ENCODE data around the gene GRAMD1B.

The GRAMD1B gene

GRCh38 chr11:123437236-123437979, 7.3 kb downstream of the GRAMD1B start:
- no peak overlapping the region for H3K9ac ChIP-seq (ENCODE audit: low read depth, low read length)
- DNase-seq, result no peak
- H3K4me2 ChIP-seq (ENCODE audit: insufficient read depth, low read length), result no peak overlapping the region
- no peaks in the 10 kb centered on the region for H3K27me3 ChIP-seq (ENCODE audit: insufficient read depth, low read length, poor library complexity)
- peaks cover 5% of the 10 kb centered on the region for H4K20me1 ChIP-seq (ENCODE audit: insufficient read depth, low read length)
- peaks cover 6% of the 10 kb centered on the region for H3K36me3 ChIP-seq (ENCODE audit: insufficient read depth, low read length)
- H3K9me3 ChIP-seq (ENCODE audit: insufficient read depth, low read length, severe bottlenecking), result no peaks in the 10 kb centered on the region
- H2AFZ ChIP-seq (ENCODE audit: low read depth, low read length), result no peak overlapping the region
- peaks cover 6% of the 10 kb centered on the region for H3K4me1 ChIP-seq (ENCODE audit: insufficient read depth, low read length)
- peaks cover 10% of the 10 kb centered on the region for H3K79me2 ChIP-seq (ENCODE audit: insufficient read depth, low read length)
- no peak for TF ChIP-seq CTCF (IDR thresholded peaks at IDR 0.05; ENCODE audit: borderline replicate concordance, extremely low read depth, low read length, poor library complexity, severe bottlenecking)
- no peak for TF ChIP-seq EZH2 (IDR thresholded peaks at IDR 0.05; ENCODE audit: borderline replicate concordance, low read depth, low read length, severe bottlenecking)
- no peak overlapping the region for H3K27ac ChIP-seq (ENCODE audit: low read length)
- ATAC-seq (ENCODE audit: insufficient read depth, low read depth), result no peak
- no peak overlapping the region for H3K4me3 ChIP-seq (ENCODE audit: low read depth in 1 of 2, low read length in 2 of 2)

- H2AFZ ChIP-seq (ENCODE audit: low read depth, low read length), result no peak overlapping the region
- H3K27me3 ChIP-seq (ENCODE audit: insufficient read depth, low read length, poor library complexity), result no peaks in the 10 kb centered on the region
- peaks cover 5% of the 10 kb centered on the region for H4K20me1 ChIP-seq (ENCODE audit: insufficient read depth, low read length)
- H3K9ac ChIP-seq (ENCODE audit: low read depth, low read length), result no peak overlapping the region
- no peak overlapping the region for H3K4me2 ChIP-seq (ENCODE audit: insufficient read depth, low read length)
- no peaks in the 10 kb centered on the region for H3K4me1 ChIP-seq (ENCODE audit: insufficient read depth, low read length)
- H3K27ac ChIP-seq (ENCODE audit: low read length), result no peak overlapping the region
- DNase-seq, result no peak
- TF ChIP-seq EZH2 (IDR thresholded peaks at IDR 0.05; ENCODE audit: borderline replicate concordance, low read depth, low read length, severe bottlenecking) (no peak), CTCF (IDR thresholded peaks at IDR 0.05; ENCODE audit: borderline replicate concordance, extremely low read depth, low read length, poor library complexity, severe bottlenecking) (no peak)
- no peak overlapping the region for H3K4me3 ChIP-seq (ENCODE audit: low read depth in 1 of 2, low read length in 2 of 2)
- no peak for ATAC-seq (ENCODE audit: insufficient read depth, low read depth)
- H3K36me3 ChIP-seq (ENCODE audit: insufficient read depth, low read length), result peaks cover 3% of the 10 kb centered on the region
- peaks cover 5% of the 10 kb centered on the region; the same call in 1 of the 2 replicates for H3K79me2 ChIP-seq (ENCODE audit: insufficient read depth, low read length)
- no peaks in the 10 kb centered on the region for H3K9me3 ChIP-seq (ENCODE audit: insufficient read depth, low read length, severe bottlenecking)
Measured at GRCh38 chr11:123438131-123438627, 8.1 kb downstream of the GRAMD1B start.

- Histone ChIP-seq H3K9me3 (ENCODE audit: insufficient read depth, low read length, severe bottlenecking) (no peaks in the 10 kb centered on the region), H3K4me2 (ENCODE audit: insufficient read depth, low read length) (no peak overlapping the region), H4K20me1 (ENCODE audit: insufficient read depth, low read length) (peaks cover 5% of the 10 kb centered on the region), H3K36me3 (ENCODE audit: insufficient read depth, low read length) (peaks cover 3% of the 10 kb centered on the region), H3K27me3 (ENCODE audit: insufficient read depth, low read length, poor library complexity) (no peaks in the 10 kb centered on the region), H3K4me3 (ENCODE audit: low read depth in 1 of 2, low read length in 2 of 2) (no peak overlapping the region), H3K9ac (ENCODE audit: low read depth, low read length) (no peak overlapping the region), H3K79me2 (ENCODE audit: insufficient read depth, low read length) (no peaks in the 10 kb centered on the region), H3K27ac (ENCODE audit: low read length) (no peak overlapping the region), H3K4me1 (ENCODE audit: insufficient read depth, low read length) (no peaks in the 10 kb centered on the region), H2AFZ (ENCODE audit: low read depth, low read length) (no peak overlapping the region)
- DNase-seq (no peak), ATAC-seq (ENCODE audit: insufficient read depth, low read depth) (no peak)
- TF ChIP-seq CTCF (IDR thresholded peaks at IDR 0.05; ENCODE audit: borderline replicate concordance, extremely low read depth, low read length, poor library complexity, severe bottlenecking) (no peak), EZH2 (IDR thresholded peaks at IDR 0.05; ENCODE audit: borderline replicate concordance, low read depth, low read length, severe bottlenecking) (no peak)
Measured at GRCh38 chr11:123439616-123440015, 9.5 kb downstream of the GRAMD1B start.
